GM21447 (cell line): ENCODE data around the gene OR4D11.
"Not testable (repeated sequence)": the region's sequence is repeated elsewhere in the genome, so short reads cannot be mapped to it uniquely, and the experiment has no call there.

Source experiments
- ATAC-seq: cut with Tn5 transposase; IDR thresholded peaks from one replicate; pipeline ENCODE4 v1.9.1; 2021; ENCODE audit not compliant: unreplicated experiment

OR4D11 gene

GRCh38 chr11:59503276-59503675, at the start of gene OR4D11:
Gene OR4D11 (plus strand): TSS chr11:59503576. CDS start chr11:59503576, 0 bp downstream.
- ATAC-seq: no peak

- no peak for ATAC-seq
Measured at GRCh38 chr11:59456661-59457060, 46.7 kb upstream of the OR4D11 start, which contains the start of gene OR4D6. Gene OR4D6 (plus strand): TSS chr11:59456961. CDS start chr11:59456961, 0 bp downstream.

GRCh38 chr11:59459916-59460315, 43.5 kb upstream of the OR4D11 start:
- no peak for ATAC-seq

- no peak for ATAC-seq
Measured at GRCh38 chr11:59463190-59463641, 40.2 kb upstream of the OR4D11 start.

GRCh38 chr11:59473015-59473414, 30.4 kb upstream of the OR4D11 start, which contains the start of gene OR4D10:
Gene OR4D10 (plus strand): TSS chr11:59473315. CDS start chr11:59477430, 4,115 bp downstream.
- ATAC-seq: no peak

GRCh38 chr11:59475176-59475575, 28.2 kb upstream of the OR4D11 start:
- no peak for ATAC-seq

- no peak for ATAC-seq
Measured at GRCh38 chr11:59479906-59480305, 23.5 kb upstream of the OR4D11 start.

- ATAC-seq: no peak
Measured at GRCh38 chr11:59480359-59480758, 23.0 kb upstream of the OR4D11 start.

- no peak for ATAC-seq
Measured at GRCh38 chr11:59501931-59502330, 1.4 kb upstream of the OR4D11 start.

GRCh38 chr11:59510941-59511589, 7.7 kb downstream of the OR4D11 start, which contains the start of gene OR4D9:
Gene OR4D9 (plus strand): TSS chr11:59511539. CDS start chr11:59514913, 3,374 bp downstream.
- no peak for ATAC-seq

GRCh38 chr11:59511675-59512074, 8.3 kb downstream of the OR4D11 start:
- no peak for ATAC-seq

- not testable (repeated sequence) for ATAC-seq
Measured at GRCh38 chr11:59520139-59520538, 16.8 kb downstream of the OR4D11 start.

- no peak for ATAC-seq
Measured at GRCh38 chr11:59520741-59521140, 17.4 kb downstream of the OR4D11 start.

GRCh38 chr11:59523541-59523940, 20.2 kb downstream of the OR4D11 start:
- no peak for ATAC-seq

- ATAC-seq: no peak
Measured at GRCh38 chr11:59528711-59529110, 25.3 kb downstream of the OR4D11 start.

GRCh38 chr11:59532620-59533019, 29.2 kb downstream of the OR4D11 start:
- no peak for ATAC-seq

- no peak for ATAC-seq
Measured at GRCh38 chr11:59534676-59535075, 31.3 kb downstream of the OR4D11 start.

GRCh38 chr11:59542142-59542810, 38.9 kb downstream of the OR4D11 start:
- ATAC-seq: no peak

GRCh38 chr11:59543713-59544112, 40.3 kb downstream of the OR4D11 start:
- not testable (repeated sequence) for ATAC-seq

GRCh38 chr11:59544869-59545178, 41.4 kb downstream of the OR4D11 start:
- ATAC-seq: no peak

GRCh38 chr11:59545179-59546020, 42.0 kb downstream of the OR4D11 start:
- no peak for ATAC-seq
